Measurements from ENCODE around the gene DCST2.

The DCST2 gene

GRCh38 chr1:155033524-155033923, at the start of gene DCST2, which contains the start of gene DCST1:
DCST2 (minus strand) TSS chr1:155033781; CDS start chr1:155033701, 80 bp downstream.
DCST1 (plus strand) TSS chr1:155033824; CDS start chr1:155034037, 213 bp downstream.
- DNase-seq (ENCODE audit: low spot score in 2 of 2) = no peak
- no peaks in the 10 kb centered on the region for H3K9me3 ChIP-seq
- no peak within 1 kb of the TSS for H3K4me3 ChIP-seq
- no peaks in the 10 kb centered on the region for H3K4me1 ChIP-seq
- in situ Hi-C loops (cut with MboI; ENCODE audit: low sequenced_read_pairs) = no loop called here
- H3K36me3 ChIP-seq (replicated peaks) = no peaks in the 10 kb centered on the region
- no peaks in the 10 kb centered on the region for H3K27me3 ChIP-seq (ENCODE audit: low read depth)

- Histone ChIP-seq H3K9me3 (no peaks in the 10 kb centered on the region), H3K4me3 (no peak overlapping the region), H3K27me3 (ENCODE audit: low read depth) (no peaks in the 10 kb centered on the region), H3K36me3 (replicated peaks) (no peaks in the 10 kb centered on the region; the same call in 1 of the 2 replicates), H3K4me1 (peaks cover 21% of the 10 kb centered on the region)
- no peak for DNase-seq (ENCODE audit: low spot score in 2 of 2)
- in situ Hi-C loops (cut with MboI; ENCODE audit: low sequenced_read_pairs) = loop anchor here (5.0 to 10.0 kb wide), 2 partner anchors 36 to 58 kb away; no protein-coding TSS in a partner anchor
Measured at GRCh38 chr1:155083052-155083541, 49.5 kb upstream of the DCST2 start.

- no peak overlapping the region for H3K4me3 ChIP-seq
- no peaks in the 10 kb centered on the region for H3K27me3 ChIP-seq (ENCODE audit: low read depth)
- H3K4me1 ChIP-seq = peaks cover 22% of the 10 kb centered on the region
Measured at GRCh38 chr1:155082301-155083051, 48.9 kb upstream of the DCST2 start.

GRCh38 chr1:155081472-155082300, 48.1 kb upstream of the DCST2 start:
- DNase-seq (ENCODE audit: low spot score in 2 of 2) = no peak
- Histone ChIP-seq H3K4me1 (peaks cover 23% of the 10 kb centered on the region), H3K27me3 (ENCODE audit: low read depth) (no peaks in the 10 kb centered on the region), H3K36me3 (replicated peaks) (no peaks in the 10 kb centered on the region; the same call in 1 of the 2 replicates), H3K4me3 (no peak overlapping the region; the same call in 1 of the 2 replicates), H3K9me3 (no peaks in the 10 kb centered on the region)
- in situ Hi-C loops (cut with MboI; ENCODE audit: low sequenced_read_pairs) = loop anchor here (5.0 to 10.0 kb wide), 2 partner anchors 34 to 57 kb away; no protein-coding TSS in a partner anchor

More at GRCh38 chr1:155082301-155083051, 48.9 kb upstream of the DCST2 start:
- Histone ChIP-seq H3K9me3 (no peaks in the 10 kb centered on the region), H3K36me3 (replicated peaks) (no peaks in the 10 kb centered on the region; the same call in 1 of the 2 replicates)
- in situ Hi-C loops (cut with MboI; ENCODE audit: low sequenced_read_pairs) = loop anchor here (5.0 to 10.0 kb wide), 2 partner anchors 35 to 58 kb away; no protein-coding TSS in a partner anchor
- DNase-seq (ENCODE audit: low spot score in 2 of 2) = peak in 1 of 2 experiments; percentile 45

- in situ Hi-C loops (cut with MboI; ENCODE audit: low sequenced_read_pairs) = loop anchor here (5.0 to 10.0 kb wide), 2 partner anchors 33 to 56 kb away; no protein-coding TSS in a partner anchor
- Histone ChIP-seq H3K4me3 (peak overlapping the region; percentile 67), H3K36me3 (replicated peaks) (no peaks in the 10 kb centered on the region), H3K27me3 (ENCODE audit: low read depth) (no peaks in the 10 kb centered on the region), H3K9me3 (no peaks in the 10 kb centered on the region), H3K4me1 (peaks cover 20% of the 10 kb centered on the region)
- DNase-seq (ENCODE audit: low spot score in 2 of 2) = peak; percentile 80 to 94
Measured at GRCh38 chr1:155080312-155081228, 47.0 kb upstream of the DCST2 start.

- peaks cover 19% of the 10 kb centered on the region for H3K4me1 ChIP-seq
- H3K9me3 ChIP-seq = no peaks in the 10 kb centered on the region
- in situ Hi-C loops (cut with MboI; ENCODE audit: low sequenced_read_pairs) = loop anchor here (5.0 to 10.0 kb wide), 2 partner anchors 32 to 55 kb away; no protein-coding TSS in a partner anchor
- peak overlapping the region; percentile 67 for H3K4me3 ChIP-seq
- H3K36me3 ChIP-seq (replicated peaks) = no peaks in the 10 kb centered on the region
- peak in 1 of 2 experiments; percentile 70 for DNase-seq (ENCODE audit: low spot score in 2 of 2)
- H3K27me3 ChIP-seq (ENCODE audit: low read depth) = no peaks in the 10 kb centered on the region
Measured at GRCh38 chr1:155079487-155080311, 46.1 kb upstream of the DCST2 start.

- Histone ChIP-seq H3K36me3 (replicated peaks) (no peaks in the 10 kb centered on the region), H3K27me3 (ENCODE audit: low read depth) (no peaks in the 10 kb centered on the region), H3K4me3 (peak overlapping the region; percentile 67), H3K9me3 (no peaks in the 10 kb centered on the region), H3K4me1 (peaks cover 15% of the 10 kb centered on the region)
- in situ Hi-C loops (cut with MboI; ENCODE audit: low sequenced_read_pairs) = no loop called here
- DNase-seq (ENCODE audit: low spot score in 2 of 2) = no peak
Measured at GRCh38 chr1:155079210-155079486, 45.6 kb upstream of the DCST2 start.

GRCh38 chr1:155078469-155079209, 45.1 kb upstream of the DCST2 start, which contains the start of gene EFNA3:
EFNA3 (plus strand) TSS chr1:155078837; CDS start chr1:155078942, 105 bp downstream.
- peak; percentile 59 to 91 for DNase-seq (ENCODE audit: low spot score in 2 of 2)
- in situ Hi-C loops (cut with MboI; ENCODE audit: low sequenced_read_pairs) = no loop called here
- no peaks in the 10 kb centered on the region for H3K36me3 ChIP-seq (replicated peaks)
- H3K4me1 ChIP-seq = peaks cover 16% of the 10 kb centered on the region
- peak within 1 kb of the TSS; percentile 67 for H3K4me3 ChIP-seq
- H3K9me3 ChIP-seq = no peaks in the 10 kb centered on the region
- no peaks in the 10 kb centered on the region for H3K27me3 ChIP-seq (ENCODE audit: low read depth)

- Histone ChIP-seq H3K36me3 (replicated peaks) (no peaks in the 10 kb centered on the region), H3K27me3 (ENCODE audit: low read depth) (no peaks in the 10 kb centered on the region), H3K4me1 (peaks cover 23% of the 10 kb centered on the region), H3K4me3 (peak overlapping the region; percentile 67), H3K9me3 (no peaks in the 10 kb centered on the region)
- no peak for DNase-seq (ENCODE audit: low spot score in 2 of 2)
- in situ Hi-C loops (cut with MboI; ENCODE audit: low sequenced_read_pairs) = no loop called here
Measured at GRCh38 chr1:155077758-155078445, 44.3 kb upstream of the DCST2 start.

- Histone ChIP-seq H3K27me3 (ENCODE audit: low read depth) (no peaks in the 10 kb centered on the region), H3K36me3 (replicated peaks) (no peaks in the 10 kb centered on the region), H3K9me3 (no peaks in the 10 kb centered on the region), H3K4me1 (peaks cover 29% of the 10 kb centered on the region), H3K4me3 (no peak overlapping the region)
- in situ Hi-C loops (cut with MboI; ENCODE audit: low sequenced_read_pairs) = no loop called here
- no peak for DNase-seq (ENCODE audit: low spot score in 2 of 2)
Measured at GRCh38 chr1:155077346-155077745, 43.8 kb upstream of the DCST2 start.

- Histone ChIP-seq H3K4me1 (peaks cover 37% of the 10 kb centered on the region), H3K4me3 (no peak overlapping the region), H3K36me3 (replicated peaks) (no peaks in the 10 kb centered on the region), H3K9me3 (no peaks in the 10 kb centered on the region), H3K27me3 (ENCODE audit: low read depth) (no peaks in the 10 kb centered on the region)
- in situ Hi-C loops (cut with MboI; ENCODE audit: low sequenced_read_pairs) = no loop called here
- DNase-seq (ENCODE audit: low spot score in 2 of 2) = peak in 1 of 2 experiments; percentile 29
Measured at GRCh38 chr1:155076371-155076770, 42.8 kb upstream of the DCST2 start.

All from HAP-1 (cell line).